Tibial artery (tissue), 4 donors: Measurements from ENCODE around the gene CPN2.

Source experiments
- DNase-seq, 2 donors: peaks; one replicate each; pipeline ENCODE4 v3.0.0-alpha.2; 2019
- H3K27ac ChIP-seq, 2 donors: fragments of 200-600 bp; sonication (generic) in 1 of 2; 1 replicate in 1 of 2; 2 replicates in 1 of 2; pipeline ENCODE4 v1.5.1; 2018 to 2019; ENCODE audit warnings: mild to moderate bottlenecking in 1 of 2
- H3K27me3 ChIP-seq, 2 donors: fragments of 200-600 bp; sonication (generic) in 1 of 2; one replicate each; pipeline versions ENCODE4 v1.5.1 to v1.6.0; 2016 to 2019
- H3K36me3 ChIP-seq, 3 donors: fragments of 200-600 bp; sonication (generic) in 2 of 3; one replicate each; pipeline ENCODE4 v1.5.1; 2016 to 2019; ENCODE audit warnings: mild to moderate bottlenecking in 2 of 3
- H3K4me1 ChIP-seq, 4 donors: fragments of 200-600 bp; sonication (generic) in 2 of 4; 1 replicate in 3 of 4; 2 replicates in 1 of 4; pipeline ENCODE4 v1.5.1; 2016 to 2019
- H3K4me3 ChIP-seq, 2 donors: fragments of 200-600 bp; sonication (generic) in 1 of 2; 1 replicate in 1 of 2; 2 replicates in 1 of 2; pipeline ENCODE4 v1.5.1; 2018 to 2019; ENCODE audit warnings: mild to moderate bottlenecking in 2 of 2
- H3K9me3 ChIP-seq, 3 donors: fragments of 200-600 bp; sonication (generic) in 1 of 3; one replicate each; pipeline ENCODE4 v1.5.1; 2016 to 2019
- intact Hi-C: fragments of 100-400 bp; cut with DNase I; formaldehyde crosslinking; loops from one replicate; pipeline ENCODE4 v1.15.0; 2023; ENCODE audit warnings: low total_unique reads
- TF ChIP-seq, protein P1 (sequence below), 2 experiments: fragments of 200-600 bp in 1 of 2; fragments of 450-650 bp in 1 of 2; IDR thresholded peaks; one replicate each; pipeline ENCODE4 v1.5.1; 2017 to 2019; ENCODE audit warnings: antibody characterized with exemption in 2 of 2, mild to moderate bottlenecking in 1 of 2, moderate library complexity in 1 of 2

Gene CPN2

DNA sequence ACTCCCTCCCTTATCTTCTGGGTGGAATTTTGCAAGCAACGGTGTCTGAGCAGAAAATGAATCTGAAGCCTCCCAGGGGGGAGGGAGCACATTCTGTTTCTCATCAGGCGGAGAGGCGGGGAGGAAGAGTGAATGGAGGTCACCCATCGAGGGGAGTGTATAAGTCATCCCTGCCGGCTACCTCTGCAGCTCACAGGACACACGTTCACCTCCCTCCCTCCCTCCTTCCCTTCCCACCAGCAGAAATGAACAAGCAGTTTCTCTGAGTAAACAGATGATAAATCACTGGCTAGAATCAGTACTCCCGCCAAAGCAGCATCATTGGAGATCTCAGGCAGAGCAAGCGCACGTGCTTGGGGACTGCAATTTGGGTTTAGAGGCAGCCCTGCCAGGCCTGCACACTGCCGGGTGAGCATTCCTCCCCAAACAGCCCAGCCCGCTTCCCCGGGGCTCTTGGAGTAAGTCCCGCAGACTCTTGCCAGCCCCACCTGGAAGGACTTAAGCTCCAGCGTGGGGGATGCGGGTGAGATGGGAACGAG, 38.3 kb downstream of the CPN2 start:
- peak; percentile 78 to 84 for DNase-seq

DNA sequence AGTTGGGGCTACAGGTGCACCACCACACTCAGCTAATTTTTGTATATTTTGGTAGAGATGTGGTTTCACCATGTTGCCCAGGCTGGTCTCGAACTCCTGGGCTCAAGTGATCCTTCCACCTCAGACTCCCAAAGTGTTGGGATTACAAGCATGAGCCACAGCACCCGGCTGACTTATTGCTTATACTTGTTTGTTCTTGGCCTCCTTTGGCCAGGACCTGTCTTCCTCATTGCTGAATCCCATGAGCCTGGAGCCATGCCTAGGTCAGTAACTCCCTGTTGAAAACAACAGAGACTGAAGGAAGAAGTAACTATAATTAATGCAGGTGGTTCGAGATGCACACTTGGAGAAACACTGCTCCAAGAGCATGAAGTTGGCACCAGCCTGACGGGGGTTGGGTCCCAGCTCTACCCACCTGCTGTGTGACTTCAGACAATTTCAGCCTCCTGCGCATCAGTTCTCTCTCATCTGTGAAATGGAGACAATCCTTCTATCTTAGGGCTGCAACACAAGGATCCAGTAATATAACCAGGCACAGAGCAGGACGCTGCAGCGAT, 38.9 kb downstream of the CPN2 start:
- TF ChIP-seq, protein P1, sequence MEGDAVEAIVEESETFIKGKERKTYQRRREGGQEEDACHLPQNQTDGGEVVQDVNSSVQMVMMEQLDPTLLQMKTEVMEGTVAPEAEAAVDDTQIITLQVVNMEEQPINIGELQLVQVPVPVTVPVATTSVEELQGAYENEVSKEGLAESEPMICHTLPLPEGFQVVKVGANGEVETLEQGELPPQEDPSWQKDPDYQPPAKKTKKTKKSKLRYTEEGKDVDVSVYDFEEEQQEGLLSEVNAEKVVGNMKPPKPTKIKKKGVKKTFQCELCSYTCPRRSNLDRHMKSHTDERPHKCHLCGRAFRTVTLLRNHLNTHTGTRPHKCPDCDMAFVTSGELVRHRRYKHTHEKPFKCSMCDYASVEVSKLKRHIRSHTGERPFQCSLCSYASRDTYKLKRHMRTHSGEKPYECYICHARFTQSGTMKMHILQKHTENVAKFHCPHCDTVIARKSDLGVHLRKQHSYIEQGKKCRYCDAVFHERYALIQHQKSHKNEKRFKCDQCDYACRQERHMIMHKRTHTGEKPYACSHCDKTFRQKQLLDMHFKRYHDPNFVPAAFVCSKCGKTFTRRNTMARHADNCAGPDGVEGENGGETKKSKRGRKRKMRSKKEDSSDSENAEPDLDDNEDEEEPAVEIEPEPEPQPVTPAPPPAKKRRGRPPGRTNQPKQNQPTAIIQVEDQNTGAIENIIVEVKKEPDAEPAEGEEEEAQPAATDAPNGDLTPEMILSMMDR (IDR thresholded peaks at IDR 0.05) = no peak
- H3K27me3 ChIP-seq = peaks cover 0 to 42% of the 10 kb centered on the region in 2 donors
- H3K36me3 ChIP-seq = no peaks in the 10 kb centered on the region
- peaks cover 0 to 35% (median 25%) of the 10 kb centered on the region in 4 donors for H3K4me1 ChIP-seq
- intact Hi-C loops = loop anchor here (10.0 kb wide), 2 partner anchors 167 to 647 kb away; no protein-coding TSS in a partner anchor
- no peak overlapping the region for H3K4me3 ChIP-seq
- no peaks in the 10 kb centered on the region for H3K9me3 ChIP-seq
- no peak overlapping the region for H3K27ac ChIP-seq
- no peak for DNase-seq

More for the DNA sequence above, 38.3 kb downstream of the CPN2 start:
- intact Hi-C loops = loop anchor here (10.0 kb wide), 2 partner anchors 168 to 648 kb away; no protein-coding TSS in a partner anchor
- Histone ChIP-seq H3K36me3 (no peaks in the 10 kb centered on the region), H3K9me3 (no peaks in the 10 kb centered on the region), H3K27me3 (peaks cover 0 to 46% of the 10 kb centered on the region in 2 donors), H3K4me1 (peaks cover 0 to 35% (median 25%) of the 10 kb centered on the region in 4 donors), H3K27ac (no peak overlapping the region), H3K4me3 (no peak overlapping the region)
- TF ChIP-seq, protein P1 (IDR thresholded peaks at IDR 0.05) = no peak

- Histone ChIP-seq H3K36me3 (no peaks in the 10 kb centered on the region), H3K4me3 (no peak overlapping the region), H3K4me1 (peaks cover 0 to 32% (median 23%) of the 10 kb centered on the region in 4 donors), H3K27me3 (peaks cover 0 to 42% of the 10 kb centered on the region in 2 donors), H3K27ac (no peak overlapping the region), H3K9me3 (no peaks in the 10 kb centered on the region)
- TF ChIP-seq, protein P1 (IDR thresholded peaks at IDR 0.05) = no peak
- intact Hi-C loops = loop anchor here (10.0 kb wide), 2 partner anchors 166 to 646 kb away; no protein-coding TSS in a partner anchor
- no peak for DNase-seq
Measured at GRCh38 chr3:194311000-194311399, 40.1 kb downstream of the CPN2 start.

GRCh38 chr3:194310060-194310835, 40.9 kb downstream of the CPN2 start:
- no peak overlapping the region for H3K4me3 ChIP-seq
- no peaks in the 10 kb centered on the region for H3K36me3 ChIP-seq
- H3K27me3 ChIP-seq = peaks cover 0 to 42% of the 10 kb centered on the region in 2 donors
- DNase-seq = peak in 1 of 2 donors; percentile 34
- no peaks in the 10 kb centered on the region for H3K9me3 ChIP-seq
- peaks cover 0 to 24% (median 15%) of the 10 kb centered on the region in 4 donors for H3K4me1 ChIP-seq
- H3K27ac ChIP-seq = no peak overlapping the region
- intact Hi-C loops = loop anchor here (10.0 kb wide), 2 partner anchors 165 to 645 kb away; no protein-coding TSS in a partner anchor
- TF ChIP-seq, protein P1 (IDR thresholded peaks at IDR 0.05) = no peak

DNA sequence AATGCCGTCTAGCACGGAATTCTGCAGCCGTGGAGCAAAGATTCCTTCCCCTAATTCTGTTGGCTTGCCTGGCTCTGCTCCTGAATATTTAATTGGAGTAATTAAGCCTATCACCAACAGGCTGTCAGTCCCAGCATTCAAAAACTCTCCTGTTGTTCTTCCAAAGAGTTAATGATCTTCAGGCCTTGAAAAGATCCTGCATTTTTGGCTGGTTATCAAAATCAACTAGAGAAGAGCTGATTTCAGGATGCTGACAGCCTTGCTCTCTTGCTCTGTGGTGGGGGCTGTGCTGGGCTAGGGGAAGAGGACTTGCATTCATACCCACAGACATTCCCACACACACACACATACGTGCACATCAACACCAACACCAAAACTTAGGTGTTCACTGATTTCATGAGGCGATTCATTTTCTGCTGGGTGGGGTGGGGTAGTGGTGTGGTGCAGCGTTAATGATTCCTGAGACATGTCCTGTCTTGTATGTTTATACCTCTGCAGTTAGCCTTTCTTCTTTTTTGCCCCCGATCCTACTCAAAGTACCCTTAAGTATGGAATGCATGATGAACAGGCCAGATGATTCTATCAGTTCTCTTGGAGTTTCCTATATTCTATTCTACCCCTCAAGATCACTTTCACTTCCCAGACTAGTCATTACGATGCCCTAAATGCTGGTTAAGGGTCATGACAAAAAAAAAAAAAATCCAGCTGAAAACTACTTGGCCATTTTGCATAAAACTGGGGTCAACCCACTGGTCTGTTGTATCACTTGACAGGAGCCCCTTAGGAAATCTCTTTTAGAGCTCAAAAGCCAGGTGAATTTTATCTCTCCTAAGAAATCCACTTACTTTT, 42.3 kb downstream of the CPN2 start:
- peaks cover 0 to 40% of the 10 kb centered on the region in 2 donors for H3K27me3 ChIP-seq
- intact Hi-C loops = no loop called here
- no peak overlapping the region for H3K4me3 ChIP-seq
- H3K27ac ChIP-seq = no peak overlapping the region
- H3K9me3 ChIP-seq = no peaks in the 10 kb centered on the region
- DNase-seq = no peak
- H3K36me3 ChIP-seq = no peaks in the 10 kb centered on the region
- peaks cover 0 to 18% (median 8%) of the 10 kb centered on the region in 4 donors for H3K4me1 ChIP-seq
- TF ChIP-seq, protein P1 (IDR thresholded peaks at IDR 0.05) = no peak
